ENCODE measurements around the gene MAP7D2. TPM values are rescaled to one million over a fixed set of nuclear protein-coding genes. Genes with fewer than 3 reads are reported as not detected.

The MAP7D2 gene
- 5.4 to 6.5 TPM (median 5.9 TPM) in 5 replicates for total RNA-seq (2022; extraction: Qiagen RNA extraction; ENCODE audit: low read depth)

DNA sequence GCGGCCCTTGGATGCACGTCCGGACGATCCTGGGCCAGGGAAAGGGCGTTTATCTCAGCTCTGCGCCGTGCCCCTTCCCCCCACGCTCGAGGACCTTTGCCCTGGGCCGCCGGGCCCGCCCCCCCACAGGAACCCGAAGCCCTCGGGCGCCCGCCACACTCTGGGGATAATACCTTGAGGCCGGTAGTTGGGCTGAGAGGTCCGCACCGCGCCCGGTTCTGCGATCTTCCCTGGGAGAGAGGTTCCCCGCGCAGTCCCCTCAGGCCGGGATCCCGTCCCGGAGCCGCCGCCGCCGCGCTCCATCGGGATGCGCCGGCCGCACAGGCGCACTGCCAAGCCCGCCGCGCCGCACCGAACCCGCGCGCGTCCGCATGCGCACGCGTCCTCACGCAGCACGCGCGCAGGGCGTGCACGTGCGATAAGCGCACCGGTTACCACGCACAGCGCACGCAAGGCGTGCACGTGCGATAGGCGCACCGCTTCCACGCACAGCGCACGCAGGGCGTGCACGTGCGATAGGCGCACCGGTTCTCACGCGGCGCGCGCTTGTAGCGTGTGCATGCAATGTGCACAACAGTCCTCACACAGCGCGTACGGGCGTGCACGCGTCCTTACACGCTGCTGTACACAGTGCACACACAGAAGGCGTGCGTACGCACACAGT lies at the start of gene MAP7D2:
Gene MAP7D2, minus strand, starts transcription at position 331 of the 664 bp plus-strand sequence. Its CDS starts 28 bp downstream, at position 303.

DNA sequence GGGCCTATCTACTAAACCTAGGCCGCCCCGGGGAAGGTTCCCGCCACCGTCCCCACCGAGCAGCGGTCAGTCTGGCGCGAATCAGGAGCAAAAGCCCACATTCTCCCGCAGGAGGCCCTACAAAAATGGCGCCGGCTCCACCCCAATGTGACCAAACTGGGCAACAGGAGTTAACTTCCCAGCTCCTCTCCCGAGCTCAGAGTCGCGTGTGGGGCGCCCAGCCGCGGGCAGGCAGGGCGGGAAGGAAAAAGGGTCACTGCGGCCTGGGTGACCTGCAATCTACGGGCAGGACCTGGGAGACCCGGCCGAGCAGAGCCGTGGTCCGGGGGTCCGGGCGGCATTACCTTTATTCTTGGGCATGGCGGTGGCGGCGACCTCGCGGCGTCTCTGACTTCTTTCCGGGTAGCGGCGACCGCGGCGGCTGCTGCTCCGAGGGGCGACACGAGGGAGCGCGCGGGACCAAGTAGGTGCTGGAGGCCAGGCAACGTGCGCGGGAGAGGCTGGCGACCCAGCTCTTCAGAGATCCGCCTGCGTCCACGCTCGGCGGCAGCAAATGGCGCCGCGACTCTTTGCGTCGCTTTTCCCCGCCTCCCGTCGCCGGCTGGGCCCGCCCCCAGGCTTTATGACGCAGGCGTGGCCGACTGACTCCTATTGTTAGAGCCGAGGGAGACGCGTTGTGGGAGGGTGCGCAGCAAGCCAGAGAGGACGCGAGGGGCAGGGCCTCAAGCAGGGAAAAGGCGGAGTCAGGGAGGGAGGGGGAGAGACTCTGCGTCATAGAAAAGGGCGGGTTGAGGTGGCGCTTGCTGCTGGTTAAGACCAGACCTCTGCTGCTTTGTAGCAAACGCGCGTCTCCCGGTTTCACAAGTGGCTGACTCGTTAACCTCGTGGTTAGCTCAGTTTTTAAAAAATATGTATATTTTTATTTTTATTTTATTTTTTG lies 24.8 kb upstream of the MAP7D2 start, which contains the start of gene EIF1AX:
Gene EIF1AX, minus strand, starts transcription at position 558 of the 940 bp plus-strand sequence. Its CDS starts 198 bp downstream, at position 360.

DNA sequence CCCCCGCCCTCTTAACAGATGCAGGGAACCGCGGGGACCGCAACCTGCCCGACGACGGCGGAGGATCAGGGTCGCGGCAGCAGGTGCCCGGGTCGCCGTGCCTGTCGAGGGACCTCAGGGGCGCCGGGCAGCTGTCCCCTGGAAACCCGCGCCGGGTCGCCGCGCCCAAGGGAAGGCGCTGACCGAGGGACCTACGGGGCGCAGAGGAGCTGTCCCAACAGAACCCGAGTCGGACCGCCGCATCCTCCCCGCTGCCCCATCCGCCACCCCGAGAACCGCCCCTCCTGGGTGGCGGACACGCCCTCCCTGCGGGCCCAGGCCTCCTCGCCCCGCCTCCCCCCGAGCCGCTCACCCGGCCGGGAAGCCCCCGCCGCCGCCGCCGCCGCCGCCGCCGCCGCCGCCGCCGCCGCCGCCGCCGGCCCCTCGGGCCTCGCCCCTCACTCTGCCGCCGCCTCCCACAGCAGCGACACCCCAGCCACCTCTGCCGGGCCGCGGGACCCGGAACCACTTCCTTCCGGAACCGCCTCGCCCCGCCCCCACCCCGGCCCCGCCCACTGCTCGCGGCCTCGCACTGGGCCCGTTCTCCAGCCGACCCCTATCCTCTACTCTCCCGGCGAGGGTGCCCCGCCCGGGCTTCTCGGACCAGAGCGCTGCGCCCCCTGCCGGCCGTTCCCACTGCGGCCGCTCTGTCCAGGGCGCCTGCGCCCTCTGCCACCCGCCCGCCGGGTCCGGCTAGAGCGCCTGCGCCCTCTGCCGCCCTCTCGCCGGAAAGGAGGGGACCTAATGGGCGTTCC lies 126.0 kb downstream of the MAP7D2 start, which contains the start of gene BCLAF3:
Gene BCLAF3, minus strand, starts transcription at position 506 of the 794 bp plus-strand sequence. CDS start 20,797 bp downstream, outside the sequence.

Other genes starting within 250 kb of the MAP7D2 start
- gene SH3KBP1, start 229.3 kb downstream of the MAP7D2 start, total RNA-seq (2022; extraction: Qiagen RNA extraction; ENCODE audit: low read depth): 71.0 to 80.6 TPM (median 74.1 TPM) in 5 replicates
- 1.5 to 4.3 TPM (median 3.6 TPM) in 5 replicates for gene BCLAF3, start 125.8 kb downstream of the MAP7D2 start, total RNA-seq (2022; extraction: Qiagen RNA extraction; ENCODE audit: low read depth)
- gene EIF1AX, start 24.9 kb upstream of the MAP7D2 start, total RNA-seq (2022; extraction: Qiagen RNA extraction; ENCODE audit: low read depth): 91.5 to 111 TPM (median 100.0 TPM) in 5 replicates
- 34.0 to 50.1 TPM (median 48.1 TPM) in 5 replicates for gene RPS6KA3, start 150.0 kb upstream of the MAP7D2 start, total RNA-seq (2022; extraction: Qiagen RNA extraction; ENCODE audit: low read depth)